Mucosa of stomach (tissue), 1 donor: ENCODE results near the gene FAM229B.

ENCODE experiments used
- H3K27me3 ChIP-seq: one replicate; pipeline ENCODE4 v1.7.0; 2013; ENCODE audit warnings: mild to moderate bottlenecking, low read length; ENCODE audit not compliant: control insufficient read depth, insufficient read depth
- H3K36me3 ChIP-seq: one replicate; pipeline ENCODE4 v1.7.0; 2013; ENCODE audit warnings: low read length; ENCODE audit not compliant: control insufficient read depth, insufficient read depth
- H3K4me1 ChIP-seq: one replicate; pipeline ENCODE4 v1.7.0; 2013; ENCODE audit warnings: mild to moderate bottlenecking, low read length; ENCODE audit not compliant: control insufficient read depth, insufficient read depth
- H3K4me3 ChIP-seq: one replicate; pipeline ENCODE4 v1.7.0; 2013; ENCODE audit warnings: low read length
- H3K9ac ChIP-seq: one replicate; pipeline ENCODE4 v1.7.0; 2013; ENCODE audit warnings: mild to moderate bottlenecking, low read length, moderate library complexity
- H3K9me3 ChIP-seq: one replicate; pipeline ENCODE4 v1.7.0; 2013; ENCODE audit warnings: mild to moderate bottlenecking, low read length, moderate library complexity; ENCODE audit not compliant: control insufficient read depth
- donor health status: Pancreatic carcinoma.

Gene FAM229B

DNA sequence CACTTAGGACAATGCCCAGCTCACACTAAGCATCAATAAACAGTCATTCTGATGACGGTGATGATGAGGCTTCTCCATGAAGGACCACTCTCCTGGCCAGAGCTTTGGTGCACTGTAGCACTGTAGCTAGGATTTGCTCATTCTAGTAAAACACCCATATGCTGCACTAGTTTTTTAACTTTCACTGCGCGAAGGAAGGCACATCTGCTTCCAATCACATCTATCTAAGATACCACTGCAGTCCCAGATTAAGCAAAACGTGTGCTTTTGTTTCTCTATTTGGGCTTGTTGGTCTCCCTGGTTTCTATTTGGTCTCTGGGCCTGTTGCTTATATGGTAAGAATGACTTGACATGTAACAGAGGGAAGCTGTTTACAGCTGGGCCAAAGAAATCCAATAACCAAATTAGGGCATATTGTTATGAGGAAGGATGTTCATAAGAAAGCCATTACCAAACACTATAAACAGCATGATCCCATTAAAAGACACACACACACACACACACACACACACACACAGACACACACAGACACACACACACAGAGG is 62.4 kb downstream of the FAM229B start:
- Histone ChIP-seq H3K4me3 (no peak overlapping the region), H3K27me3 (no peaks in the 10 kb centered on the region), H3K9ac (no peak overlapping the region), H3K4me1 (no peaks in the 10 kb centered on the region), H3K36me3 (no peaks in the 10 kb centered on the region), H3K9me3 (no peaks in the 10 kb centered on the region)

DNA sequence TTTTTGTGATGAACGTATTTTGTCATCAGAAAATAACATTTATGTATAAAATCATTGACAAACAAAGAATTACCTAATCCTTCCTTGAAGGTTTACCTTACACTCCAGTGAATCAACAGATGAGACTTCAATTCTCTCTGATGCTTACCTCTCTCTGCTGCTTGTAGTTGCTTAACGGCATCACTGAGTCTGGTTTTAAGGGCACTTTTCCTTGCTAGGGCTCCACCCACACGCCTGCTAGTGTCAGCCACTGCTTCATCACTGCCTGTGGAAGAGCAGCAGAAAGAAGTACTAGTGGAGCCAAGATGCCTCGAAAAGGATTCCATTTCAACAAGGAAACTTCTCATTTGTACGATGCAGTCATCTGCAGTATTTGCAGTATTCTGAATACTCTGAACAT is 63.0 kb downstream of the FAM229B start:
- Histone ChIP-seq H3K9ac (no peak overlapping the region), H3K36me3 (no peaks in the 10 kb centered on the region), H3K9me3 (no peaks in the 10 kb centered on the region), H3K4me1 (no peaks in the 10 kb centered on the region), H3K27me3 (no peaks in the 10 kb centered on the region), H3K4me3 (no peak overlapping the region)
